Lung (tissue), 12 donors: ENCODE results near the gene POP5. TPM values are rescaled to one million over a fixed set of nuclear protein-coding genes. Genes with fewer than 3 reads are reported as not detected.

Source experiments
- ATAC-seq: fragments of 200-7000 bp; cut with Tn5 transposase; one replicate; pipeline ENCODE4 v1.9.1; 2020; ENCODE audit warnings: moderate number of reproducible peaks; ENCODE audit not compliant: insufficient read depth, low FRiP score
- DNase-seq, 3 donors: peaks; one replicate each; pipeline ENCODE4 v3.0.0-alpha.2; 2013 to 2017
- H3K27ac ChIP-seq, 2 donors: one replicate each; pipeline ENCODE4 v1.5.1; 2013; ENCODE audit warnings: mild to moderate bottlenecking in 2 of 2, moderate library complexity in 2 of 2, control low read depth in 1 of 2, inconsistent platforms in 1 of 2, low read depth in 1 of 2, low read length in 1 of 2
- H3K27me3 ChIP-seq, 3 donors: one replicate each; pipeline ENCODE4 v1.5.1; 2013; ENCODE audit warnings: low read length in 2 of 3; ENCODE audit not compliant: control insufficient read depth in 3 of 3, insufficient read depth in 3 of 3
- H3K36me3 ChIP-seq, 4 donors: one replicate each; pipeline ENCODE4 v1.5.1; 2013; ENCODE audit warnings: low read length in 4 of 4, mild to moderate bottlenecking in 1 of 4, moderate library complexity in 1 of 4; ENCODE audit not compliant: control insufficient read depth in 4 of 4, insufficient read depth in 4 of 4
- H3K4me1 ChIP-seq, 5 donors: one replicate each; pipeline ENCODE4 v1.5.1; 2013; ENCODE audit warnings: low read length in 5 of 5, mild to moderate bottlenecking in 2 of 5, moderate library complexity in 1 of 5; ENCODE audit not compliant: control insufficient read depth in 5 of 5, insufficient read depth in 5 of 5
- H3K4me3 ChIP-seq: one replicate; pipeline ENCODE4 v1.5.1; 2013; ENCODE audit warnings: mild to moderate bottlenecking, control low read depth, moderate library complexity
- H3K9ac ChIP-seq, 2 donors: one replicate each; pipeline ENCODE4 v1.5.1; 2013; ENCODE audit warnings: low read length in 2 of 2, control low read depth in 1 of 2; ENCODE audit not compliant: insufficient read depth in 1 of 2
- H3K9me3 ChIP-seq, 4 donors: one replicate each; pipeline ENCODE4 v1.5.1; 2013; ENCODE audit warnings: low read length in 3 of 4, mild to moderate bottlenecking in 1 of 4, moderate library complexity in 1 of 4; ENCODE audit not compliant: control insufficient read depth in 4 of 4, insufficient read depth in 3 of 4
- CTCF ChIP-seq: IDR thresholded peaks from 2 replicates; pipeline ENCODE4 v1.5.1; 2012; ENCODE audit warnings: mild to moderate bottlenecking; ENCODE audit errors: control extremely low read depth, extremely low read depth
- whole genome bisulfite sequencing, 2 donors: extraction: QIAGEN DNeasy Blood & Tissue Kit; methylation state at CpG; one replicate each; pipeline ENCODE4 v1.1.7; 2013; 5-methylcytosine and 5-hydroxymethylcytosine counted together
- polyA plus RNA-seq, 2 donors: library from polyadenylated mRNA; stranded (reverse); fragments of 200-250 nt; gene quantifications; one replicate each; pipeline ENCODE4 v1.2.1, GENCODE V29; 2013
- total RNA-seq, 2 donors: library from RNA; depleted of rRNA in 1 of 2; stranded (reverse); fragments of >200 nt in 1 of 2; gene quantifications; one replicate each; pipeline ENCODE4 v1.2.1, GENCODE V29; 2014 to 2021
- donor health status: control.
- donor health status: control.
- donor health status: Bipolar disorder and iron deficiency.
- donor health status: healthy.
- donor health status: DM: yes; HTN: yes; CAD: no.

POP5 gene
- total and polyA plus RNA-seq, 4 donors, result 22.1 to 62.1 (median 39.3) TPM

- Histone ChIP-seq H3K4me3 (no peak overlapping the region), H3K4me1 (peaks cover 0 to under 1% (median 0%) of the 10 kb centered on the region in 5 donors), H3K9me3 (no peaks in the 10 kb centered on the region), H3K27me3 (peaks cover 0 to 4% (median 3%) of the 10 kb centered on the region in 3 donors), H3K9ac (no peak overlapping the region), H3K36me3 (no peaks in the 10 kb centered on the region), H3K27ac (no peak overlapping the region)
- WGBS, 2 donors, result 72 to 90% methylated on average over 17 of the region's 17 CpGs
- ATAC-seq, result no peak
- no peak for TF ChIP-seq CTCF
- DNase-seq, result no peak
Measured at GRCh38 chr12:120588948-120589930, 8.0 kb upstream of the POP5 start.

- Histone ChIP-seq H3K36me3 (no peaks in the 10 kb centered on the region), H3K27ac (no peak overlapping the region), H3K4me3 (no peak overlapping the region), H3K9ac (no peak overlapping the region), H3K9me3 (no peaks in the 10 kb centered on the region), H3K4me1 (peaks cover 0 to 4% (median 0%) of the 10 kb centered on the region in 5 donors), H3K27me3 (peaks cover 0 to 12% (median 7%) of the 10 kb centered on the region in 3 donors)
- ATAC-seq (no peak), DNase-seq (no peak)
- WGBS, 2 donors, result 96 to 100% methylated on average over 1 of the region's 1 CpG
- no peak for TF ChIP-seq CTCF
Measured at GRCh38 chr12:120588371-120588770, 7.2 kb upstream of the POP5 start.

GRCh38 chr12:120586860-120587259 is 5.7 kb upstream of the POP5 start:
- Histone ChIP-seq H3K27ac (no peak overlapping the region), H3K9me3 (no peaks in the 10 kb centered on the region), H3K9ac (no peak overlapping the region), H3K36me3 (no peaks in the 10 kb centered on the region), H3K4me1 (peaks cover 0 to 8% (median 0%) of the 10 kb centered on the region in 5 donors), H3K27me3 (peaks cover 0 to 12% (median 7%) of the 10 kb centered on the region in 3 donors), H3K4me3 (no peak overlapping the region)
- ATAC-seq, result no peak
- 95 to 100% methylated on average over 2 of the region's 2 CpGs for WGBS, 2 donors
- no peak for DNase-seq
- no peak for TF ChIP-seq CTCF
